Uterus (tissue), 4 donors: ENCODE data around the gene AIF1L. TPM values are rescaled to one million over a fixed set of nuclear protein-coding genes. Genes with fewer than 3 reads are reported as not detected.
"Not testable (repeated sequence)": the region's sequence is repeated elsewhere in the genome, so short reads cannot be mapped to it uniquely, and the experiment has no call there.

Experiments
- DNase-seq, 2 donors: peaks; one replicate each; pipeline ENCODE4 v3.0.0-alpha.2; 2019 to 2020
- H3K27ac ChIP-seq, 2 donors: fragments of 200-600 bp; sonication (generic); 1 replicate in 1 of 2; 2 replicates in 1 of 2; pipeline ENCODE4 v1.5.1; 2016 to 2018
- H3K27me3 ChIP-seq, 2 donors: fragments of 200-600 bp; sonication (generic); one replicate each; pipeline ENCODE4 v1.5.1; 2018 to 2019; ENCODE audit warnings: control low read depth in 1 of 2
- H3K36me3 ChIP-seq, 2 donors: fragments of 200-600 bp; sonication (generic); one replicate each; pipeline ENCODE4 v1.5.1; 2019; ENCODE audit warnings: control low read depth in 1 of 2
- H3K4me1 ChIP-seq, 2 donors: fragments of 200-600 bp; sonication (generic); one replicate each; pipeline ENCODE4 v1.5.1; 2018 to 2019; ENCODE audit warnings: control low read depth in 1 of 2
- H3K4me3 ChIP-seq, 2 donors: fragments of 200-600 bp; sonication (generic); 1 replicate in 1 of 2; 2 replicates in 1 of 2; pipeline ENCODE4 v1.5.1; 2018 to 2019; ENCODE audit warnings: mild to moderate bottlenecking in 1 of 2
- H3K9me3 ChIP-seq, 2 donors: fragments of 200-600 bp; sonication (generic); one replicate each; pipeline ENCODE4 v1.5.1; 2019; ENCODE audit warnings: control low read depth in 1 of 2
- POLR2A ChIP-seq, 2 donors: fragments of 450-650 bp; IDR thresholded peaks; one replicate each; pipeline ENCODE4 v1.6.1; 2016; ENCODE audit warnings: antibody characterized with exemption in 2 of 2, mild to moderate bottlenecking in 1 of 2, moderate library complexity in 1 of 2
- intact Hi-C: fragments of 100-400 bp; cut with DNase I; formaldehyde crosslinking; loops from one replicate; pipeline ENCODE4 v1.15.1; 2023; ENCODE audit warnings: low total_unique reads
- total RNA-seq, 4 donors: library from RNA; depleted of rRNA in 3 of 4; stranded (reverse); fragments of >200 nt in 3 of 4; gene quantifications; one replicate each; pipeline versions ENCODE4 v1.1.0 to v1.2.4, GENCODE V29; 2014 to 2023
- TF ChIP-seq, protein P1 (sequence below), 4 experiments: fragments of 200-600 bp in 2 of 4; fragments of 450-650 bp in 2 of 4; sonication (generic) in 2 of 4; IDR thresholded peaks; one replicate each; pipeline ENCODE4 v1.5.1; 2016 to 2019; ENCODE audit warnings: antibody characterized with exemption in 4 of 4, mild to moderate bottlenecking in 2 of 4, moderate library complexity in 1 of 4
- donor health status: DM: yes; HTN: yes; CAD: no.

Gene AIF1L
- total RNA-seq, 4 donors from 2014 or later, result 4.9 to 27.3 (median 16.8) TPM

DNA sequence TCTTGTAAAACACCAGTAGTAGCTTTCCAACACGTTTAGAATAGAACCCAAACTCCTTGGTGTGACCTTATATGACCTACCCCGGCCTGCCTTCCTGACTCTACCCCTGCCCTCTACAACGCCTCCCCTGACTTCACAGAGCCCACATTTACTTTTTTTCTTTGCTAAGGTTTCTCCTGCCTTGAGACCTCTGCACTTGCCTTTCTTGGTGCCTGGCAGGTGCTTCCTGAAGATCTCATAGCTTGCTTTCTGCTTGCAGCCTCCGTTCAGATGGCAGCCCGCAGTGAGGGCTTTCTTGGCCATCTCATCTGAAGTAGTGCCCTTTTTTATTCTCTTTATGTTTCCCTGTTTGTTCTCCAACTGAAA is 53.3 kb downstream of the AIF1L start:
- Histone ChIP-seq H3K9me3 (no peaks in the 10 kb centered on the region), H3K36me3 (no peaks in the 10 kb centered on the region), H3K27ac (no peak overlapping the region), H3K4me1 (no peaks in the 10 kb centered on the region), H3K4me3 (no peak overlapping the region), H3K27me3 (no peaks in the 10 kb centered on the region)
- intact Hi-C loops, result no loop called here
- DNase-seq, result no peak
- TF ChIP-seq POLR2A (IDR thresholded peaks at IDR 0.05), result no peak
- TF ChIP-seq, protein P1, sequence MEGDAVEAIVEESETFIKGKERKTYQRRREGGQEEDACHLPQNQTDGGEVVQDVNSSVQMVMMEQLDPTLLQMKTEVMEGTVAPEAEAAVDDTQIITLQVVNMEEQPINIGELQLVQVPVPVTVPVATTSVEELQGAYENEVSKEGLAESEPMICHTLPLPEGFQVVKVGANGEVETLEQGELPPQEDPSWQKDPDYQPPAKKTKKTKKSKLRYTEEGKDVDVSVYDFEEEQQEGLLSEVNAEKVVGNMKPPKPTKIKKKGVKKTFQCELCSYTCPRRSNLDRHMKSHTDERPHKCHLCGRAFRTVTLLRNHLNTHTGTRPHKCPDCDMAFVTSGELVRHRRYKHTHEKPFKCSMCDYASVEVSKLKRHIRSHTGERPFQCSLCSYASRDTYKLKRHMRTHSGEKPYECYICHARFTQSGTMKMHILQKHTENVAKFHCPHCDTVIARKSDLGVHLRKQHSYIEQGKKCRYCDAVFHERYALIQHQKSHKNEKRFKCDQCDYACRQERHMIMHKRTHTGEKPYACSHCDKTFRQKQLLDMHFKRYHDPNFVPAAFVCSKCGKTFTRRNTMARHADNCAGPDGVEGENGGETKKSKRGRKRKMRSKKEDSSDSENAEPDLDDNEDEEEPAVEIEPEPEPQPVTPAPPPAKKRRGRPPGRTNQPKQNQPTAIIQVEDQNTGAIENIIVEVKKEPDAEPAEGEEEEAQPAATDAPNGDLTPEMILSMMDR (IDR thresholded peaks at IDR 0.05), result no peak

DNA sequence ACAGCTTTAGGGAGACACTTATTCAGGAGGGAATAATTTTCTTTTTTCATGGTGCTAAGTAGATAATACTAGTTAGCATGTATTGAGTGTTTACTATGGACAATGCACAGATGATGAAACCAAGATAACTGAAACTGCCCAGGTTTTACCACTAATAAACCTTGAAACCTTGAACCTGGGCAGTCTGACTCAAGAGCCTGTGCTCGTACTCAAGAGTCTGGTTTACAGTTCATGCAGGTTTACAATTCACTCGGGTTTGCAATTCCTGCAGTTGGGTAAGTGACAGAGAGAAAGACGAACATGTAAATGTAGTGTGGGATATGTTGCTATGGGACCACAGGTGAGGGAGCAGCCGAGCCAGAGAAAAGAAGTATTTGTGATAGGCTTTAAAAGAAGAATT is 57.3 kb downstream of the AIF1L start:
- H3K9me3 ChIP-seq, result no peaks in the 10 kb centered on the region
- intact Hi-C loops, result no loop called here
- H3K4me3 ChIP-seq, result no peak overlapping the region
- TF ChIP-seq, protein P1 (IDR thresholded peaks at IDR 0.05), result no peak
- no peak for TF ChIP-seq POLR2A (IDR thresholded peaks at IDR 0.05)
- no peak overlapping the region for H3K27ac ChIP-seq
- no peaks in the 10 kb centered on the region for H3K4me1 ChIP-seq
- no peaks in the 10 kb centered on the region for H3K36me3 ChIP-seq
- no peaks in the 10 kb centered on the region for H3K27me3 ChIP-seq
- no peak for DNase-seq

- intact Hi-C loops, H3K36me3 ChIP-seq: not testable (repeated sequence)
Observed at GRCh38 chr9:131158673-131159072, 62.3 kb downstream of the AIF1L start.

GRCh38 chr9:131160416-131161112 is 64.2 kb downstream of the AIF1L start:
- Histone ChIP-seq H3K27me3 (no peaks in the 10 kb centered on the region), H3K4me1 (no peaks in the 10 kb centered on the region), H3K27ac (no peak overlapping the region), H3K36me3 (no peaks in the 10 kb centered on the region), H3K4me3 (no peak overlapping the region), H3K9me3 (no peaks in the 10 kb centered on the region)
- intact Hi-C loops, result no loop called here
- no peak for DNase-seq
- TF ChIP-seq, protein P1 (IDR thresholded peaks at IDR 0.05), result no peak
- TF ChIP-seq POLR2A (IDR thresholded peaks at IDR 0.05), result no peak

More at GRCh38 chr9:131158673-131159072, 62.3 kb downstream of the AIF1L start:
- DNase-seq, H3K4me3 ChIP-seq, H3K27me3 ChIP-seq, H3K4me1 ChIP-seq, H3K9me3 ChIP-seq, H3K27ac ChIP-seq: not testable (repeated sequence)

DNA sequence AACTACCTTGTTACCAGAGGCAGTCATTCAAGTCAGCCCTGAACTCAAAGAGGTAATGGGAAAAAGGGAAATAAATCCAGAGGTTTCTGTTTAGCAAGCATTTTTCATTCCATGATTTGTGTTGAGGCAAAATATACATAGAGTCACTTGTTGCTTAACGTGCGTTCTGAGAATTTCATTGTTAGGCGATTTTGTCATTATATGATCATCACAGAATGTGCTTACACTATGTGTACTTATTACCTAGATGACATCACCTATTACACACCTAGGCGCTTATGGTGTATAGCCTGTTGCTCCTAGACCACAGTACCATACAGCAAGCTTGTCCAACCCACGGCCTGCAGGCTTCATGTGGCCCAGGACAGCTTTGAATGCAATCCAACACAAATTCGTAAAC is 65.3 kb downstream of the AIF1L start:
- Histone ChIP-seq H3K4me3 (no peak overlapping the region), H3K27me3 (no peaks in the 10 kb centered on the region), H3K9me3 (no peaks in the 10 kb centered on the region), H3K27ac (no peak overlapping the region), H3K36me3 (no peaks in the 10 kb centered on the region), H3K4me1 (no peaks in the 10 kb centered on the region)
- no peak for DNase-seq
- no peak for TF ChIP-seq POLR2A (IDR thresholded peaks at IDR 0.05)
- TF ChIP-seq, protein P1 (IDR thresholded peaks at IDR 0.05), result no peak
- intact Hi-C loops, result no loop called here

DNA sequence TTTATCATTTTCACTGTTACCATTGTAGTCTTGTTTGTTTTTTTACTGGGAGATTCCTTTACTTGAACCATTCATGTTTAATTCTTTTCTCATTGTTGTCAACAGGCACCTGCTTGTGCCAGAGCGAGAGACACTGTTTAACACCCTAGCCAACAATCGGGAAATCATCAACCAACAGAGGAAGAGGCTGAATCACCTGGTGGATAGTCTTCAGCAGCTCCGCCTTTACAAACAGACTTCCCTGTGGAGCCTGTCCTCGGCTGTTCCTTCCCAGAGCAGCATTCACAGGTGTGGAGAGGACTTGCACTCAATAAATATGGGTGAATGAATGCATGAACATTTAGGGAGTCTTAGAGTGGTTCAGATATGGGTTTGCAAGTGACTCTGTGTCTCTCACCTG is 66.6 kb downstream of the AIF1L start:
- Histone ChIP-seq H3K36me3 (no peaks in the 10 kb centered on the region), H3K9me3 (no peaks in the 10 kb centered on the region), H3K27me3 (no peaks in the 10 kb centered on the region), H3K4me1 (no peaks in the 10 kb centered on the region), H3K4me3 (no peak overlapping the region), H3K27ac (no peak overlapping the region)
- intact Hi-C loops, result no loop called here
- no peak for TF ChIP-seq POLR2A (IDR thresholded peaks at IDR 0.05)
- TF ChIP-seq, protein P1 (IDR thresholded peaks at IDR 0.05), result no peak
- DNase-seq, result no peak
